GM18867 (cell line): ENCODE results near the gene ARHGEF16.

Source experiments
- ATAC-seq: cut with Tn5 transposase; IDR thresholded peaks from one replicate; pipeline ENCODE4 v1.9.1; 2021; ENCODE audit warnings: mild to moderate bottlenecking, moderate library complexity; ENCODE audit not compliant: unreplicated experiment

The ARHGEF16 gene

GRCh38 chr1:3498986-3499385 lies 44.5 kb downstream of the ARHGEF16 start:
- ATAC-seq = no peak

- no peak for ATAC-seq
Observed at GRCh38 chr1:3499611-3500010, 45.1 kb downstream of the ARHGEF16 start.

GRCh38 chr1:3500265-3500835 lies 45.9 kb downstream of the ARHGEF16 start:
- no peak for ATAC-seq

- no peak for ATAC-seq
Observed at GRCh38 chr1:3501437-3501836, 47.0 kb downstream of the ARHGEF16 start.

- no peak for ATAC-seq
Observed at GRCh38 chr1:3501856-3502640, 47.6 kb downstream of the ARHGEF16 start.

- no peak for ATAC-seq
Observed at GRCh38 chr1:3502641-3503524, 48.4 kb downstream of the ARHGEF16 start.

GRCh38 chr1:3503525-3503886 lies 49.0 kb downstream of the ARHGEF16 start:
- ATAC-seq = no peak

GRCh38 chr1:3504151-3504821 lies 49.8 kb downstream of the ARHGEF16 start:
- ATAC-seq = no peak

GRCh38 chr1:3504822-3505153 lies 50.3 kb downstream of the ARHGEF16 start:
- ATAC-seq = no peak

- ATAC-seq = no peak
Observed at GRCh38 chr1:3505161-3505560, 50.7 kb downstream of the ARHGEF16 start.

- ATAC-seq = no peak
Observed at GRCh38 chr1:3506041-3506440, 51.6 kb downstream of the ARHGEF16 start.

GRCh38 chr1:3506943-3507342 lies 52.5 kb downstream of the ARHGEF16 start:
- no peak for ATAC-seq

GRCh38 chr1:3507636-3508275 lies 53.3 kb downstream of the ARHGEF16 start:
- no peak for ATAC-seq

GRCh38 chr1:3508757-3509415 lies 54.4 kb downstream of the ARHGEF16 start:
- no peak for ATAC-seq

GRCh38 chr1:3509721-3510120 lies 55.3 kb downstream of the ARHGEF16 start:
- ATAC-seq = no peak

GRCh38 chr1:3510136-3510955 lies 55.9 kb downstream of the ARHGEF16 start:
- ATAC-seq = no peak

- ATAC-seq = no peak
Observed at GRCh38 chr1:3510956-3511250, 56.4 kb downstream of the ARHGEF16 start.

- ATAC-seq = no peak
Observed at GRCh38 chr1:3511306-3511705, 56.8 kb downstream of the ARHGEF16 start.

GRCh38 chr1:3511856-3512255 lies 57.4 kb downstream of the ARHGEF16 start:
- ATAC-seq = no peak

GRCh38 chr1:3514404-3514803 lies 59.9 kb downstream of the ARHGEF16 start:
- ATAC-seq = no peak
